BJ (cell line): ENCODE measurements around the gene PI4K2A. TPM values are rescaled to one million over a fixed set of nuclear protein-coding genes. Genes with fewer than 3 reads are reported as not detected.
A peak's percentile ranks its signal among the peaks of the same experiment; 100 is the strongest.
"Not testable (repeated sequence)": the region's sequence is repeated elsewhere in the genome, so short reads cannot be mapped to it uniquely, and the experiment has no call there.

ENCODE experiments used
- CTCF ChIA-PET: fragments of 350-600 bp; formaldehyde crosslinking; extraction: SDS; loops from one replicate; lab custom pipeline; 2021; ENCODE audit warnings: antibody characterized with exemption, inconsistent platforms; lab: Yijun Ruan, JAX
- POLR2A ChIA-PET: fragments of 300-600 bp; sonication (Branson Sonifier 250); formaldehyde crosslinking; extraction: SDS; loops from one replicate; lab custom pipeline; 2021; ENCODE audit warnings: antibody characterized with exemption; lab: Charles Lee
- DNase-seq: peaks from one replicate; pipeline ENCODE4 v3.0.0-alpha.2; 2011; ENCODE audit warnings: low read depth
- H3K27me3 ChIP-seq: 2 replicates; pipeline ENCODE4 v1.6.0; 2011; ENCODE audit warnings: low read length; ENCODE audit not compliant: control insufficient read depth, insufficient read depth
- H3K36me3 ChIP-seq: 2 replicates; pipeline ENCODE4 v1.5.1; 2011; ENCODE audit warnings: low read length; ENCODE audit not compliant: control insufficient read depth, insufficient read depth
- H3K4me3 ChIP-seq: 2 replicates; pipeline ENCODE4 v1.5.1; 2011; ENCODE audit warnings: low read depth, mild to moderate bottlenecking, control low read depth, low read length
- polyA plus RNA-seq: library from polyadenylated mRNA; depleted of rRNA; stranded (reverse); fragments of >200 nt; gene quantifications from 2 replicates; pipeline ENCODE4 v1.2.3, GENCODE V29; 2011
- TF ChIP-seq, protein P1 (sequence below): IDR thresholded peaks from 2 replicates; pipeline ENCODE4 v1.5.1; 2011; ENCODE audit warnings: low read depth, mild to moderate bottlenecking, control low read depth, inconsistent platforms, low read length, moderate library complexity; ENCODE audit not compliant: insufficient read depth

The PI4K2A gene
- polyA plus RNA-seq, 1 experiment: 34.6 TPM

DNA sequence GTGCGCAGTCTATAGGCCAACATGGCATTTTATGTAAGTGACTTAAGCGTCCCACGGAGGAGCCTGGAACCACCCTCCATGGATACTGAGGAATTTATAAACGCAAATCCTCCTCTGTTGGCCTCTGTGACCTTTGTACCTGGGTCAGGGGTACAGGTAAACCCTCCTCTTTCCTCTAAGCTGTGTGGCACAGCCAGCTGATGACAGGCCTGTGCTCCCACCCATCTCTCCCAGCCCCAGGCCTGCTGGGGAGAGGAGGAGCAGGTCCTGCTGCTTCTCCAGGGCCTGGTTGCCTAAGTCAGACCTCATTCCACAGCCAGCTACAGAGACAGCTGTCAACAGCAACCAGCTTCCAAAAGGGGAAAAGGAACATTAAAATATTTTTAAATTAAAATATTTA, 41.6 kb downstream of the PI4K2A start:
- ChIA-PET CTCF (interaction anchor here (0.6 to 2.8 kb wide), 6 partner anchors 20 to 351 kb away, joined by 3 to 17 read pairs (median 8); no protein-coding TSS in a partner anchor), POLR2A (no interaction called here)

DNA sequence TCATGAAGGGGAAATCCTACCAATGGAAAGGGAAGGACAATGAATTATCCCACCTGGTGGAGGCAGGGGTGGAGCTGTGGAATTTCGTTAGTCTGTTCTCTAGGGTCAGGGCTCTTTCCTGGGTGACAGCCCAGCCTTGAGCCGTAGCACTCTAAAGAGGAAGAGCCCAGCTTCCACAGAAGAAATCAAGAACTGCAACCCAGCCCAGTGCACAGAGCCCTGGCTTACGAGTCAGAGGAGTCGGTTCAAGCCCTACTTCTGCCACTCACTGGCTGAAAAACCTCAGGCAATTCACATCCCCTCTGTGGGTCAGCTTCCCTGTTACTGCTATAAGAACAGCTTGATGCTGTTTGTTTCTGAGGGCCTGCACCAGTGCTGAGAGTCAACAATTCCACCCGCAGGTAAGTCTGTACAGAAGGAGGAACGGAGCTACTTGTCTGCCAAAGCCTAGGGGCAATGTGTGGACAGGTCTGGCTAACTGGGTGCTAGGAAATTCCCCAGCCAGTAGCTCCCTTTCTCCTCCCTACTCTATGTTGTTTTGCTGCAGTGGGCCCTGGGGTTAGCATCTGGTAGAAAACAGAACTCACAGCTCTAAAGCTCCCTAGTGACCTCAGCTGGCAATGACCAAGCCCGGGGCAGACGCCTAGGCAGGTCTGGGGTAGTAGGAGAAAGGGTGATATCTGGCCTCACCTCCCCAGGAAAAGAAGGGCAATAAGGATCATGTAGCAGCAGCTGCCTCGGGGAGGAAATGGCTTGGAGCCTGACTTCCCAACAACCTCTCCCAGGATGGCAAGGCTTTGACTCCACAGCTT, 43.3 kb downstream of the PI4K2A start:
- Histone ChIP-seq H3K36me3 (peaks cover 4% of the 10 kb centered on the region), H3K27me3 (no peaks in the 10 kb centered on the region), H3K4me3 (peak overlapping the region; percentile 21)
- POLR2A ChIA-PET: interaction anchor here (1.0 kb wide), 1 partner anchor 26 kb away, joined by 3 read pairs; no protein-coding TSS in a partner anchor
- CTCF ChIA-PET: interaction anchor here (0.8 to 7.8 kb wide), 10 partner anchors 8 to 833 kb away, joined by 3 to 62 read pairs (median 6); no protein-coding TSS in a partner anchor
- TF ChIP-seq, protein P1, sequence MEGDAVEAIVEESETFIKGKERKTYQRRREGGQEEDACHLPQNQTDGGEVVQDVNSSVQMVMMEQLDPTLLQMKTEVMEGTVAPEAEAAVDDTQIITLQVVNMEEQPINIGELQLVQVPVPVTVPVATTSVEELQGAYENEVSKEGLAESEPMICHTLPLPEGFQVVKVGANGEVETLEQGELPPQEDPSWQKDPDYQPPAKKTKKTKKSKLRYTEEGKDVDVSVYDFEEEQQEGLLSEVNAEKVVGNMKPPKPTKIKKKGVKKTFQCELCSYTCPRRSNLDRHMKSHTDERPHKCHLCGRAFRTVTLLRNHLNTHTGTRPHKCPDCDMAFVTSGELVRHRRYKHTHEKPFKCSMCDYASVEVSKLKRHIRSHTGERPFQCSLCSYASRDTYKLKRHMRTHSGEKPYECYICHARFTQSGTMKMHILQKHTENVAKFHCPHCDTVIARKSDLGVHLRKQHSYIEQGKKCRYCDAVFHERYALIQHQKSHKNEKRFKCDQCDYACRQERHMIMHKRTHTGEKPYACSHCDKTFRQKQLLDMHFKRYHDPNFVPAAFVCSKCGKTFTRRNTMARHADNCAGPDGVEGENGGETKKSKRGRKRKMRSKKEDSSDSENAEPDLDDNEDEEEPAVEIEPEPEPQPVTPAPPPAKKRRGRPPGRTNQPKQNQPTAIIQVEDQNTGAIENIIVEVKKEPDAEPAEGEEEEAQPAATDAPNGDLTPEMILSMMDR: 0 out of 2 replicates have a peak, but pooled peaks have one; percentile 16
- no peak for DNase-seq

More for the DNA sequence above, 41.6 kb downstream of the PI4K2A start:
- no peak overlapping the region for H3K4me3 ChIP-seq
- H3K27me3 ChIP-seq: no peaks in the 10 kb centered on the region
- TF ChIP-seq, protein P1: no peak
- DNase-seq: no peak
- peaks cover 12% of the 10 kb centered on the region for H3K36me3 ChIP-seq

DNA sequence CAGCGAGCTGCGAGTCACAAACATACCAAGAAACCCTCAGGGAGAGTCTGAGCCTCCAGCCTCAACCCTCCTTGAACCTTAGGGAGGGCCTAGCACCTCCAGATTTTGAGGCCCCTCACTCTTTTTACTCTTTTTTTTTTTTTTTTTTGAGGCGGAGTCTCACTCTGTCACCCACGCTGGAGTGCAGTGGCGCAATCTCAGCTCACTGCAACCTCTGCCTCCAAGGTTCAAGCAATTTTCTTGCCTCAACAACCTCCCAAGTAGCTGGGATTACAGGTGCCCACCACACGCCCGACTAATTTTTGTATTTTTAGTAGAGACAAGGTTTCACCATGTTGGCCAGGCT, 43.9 kb downstream of the PI4K2A start:
- DNase-seq, H3K36me3 ChIP-seq, H3K27me3 ChIP-seq: not testable (repeated sequence)
- ChIA-PET POLR2A (interaction anchor here (0.6 to 1.0 kb wide), 3 partner anchors 25 to 563 kb away, joined by 3 to 9 read pairs (median 5); no protein-coding TSS in a partner anchor), CTCF (interaction anchor here (0.8 to 7.8 kb wide), 7 partner anchors 8 to 834 kb away, joined by 3 to 62 read pairs (median 4); no protein-coding TSS in a partner anchor)
- peak overlapping the region; percentile 76 for H3K4me3 ChIP-seq

DNA sequence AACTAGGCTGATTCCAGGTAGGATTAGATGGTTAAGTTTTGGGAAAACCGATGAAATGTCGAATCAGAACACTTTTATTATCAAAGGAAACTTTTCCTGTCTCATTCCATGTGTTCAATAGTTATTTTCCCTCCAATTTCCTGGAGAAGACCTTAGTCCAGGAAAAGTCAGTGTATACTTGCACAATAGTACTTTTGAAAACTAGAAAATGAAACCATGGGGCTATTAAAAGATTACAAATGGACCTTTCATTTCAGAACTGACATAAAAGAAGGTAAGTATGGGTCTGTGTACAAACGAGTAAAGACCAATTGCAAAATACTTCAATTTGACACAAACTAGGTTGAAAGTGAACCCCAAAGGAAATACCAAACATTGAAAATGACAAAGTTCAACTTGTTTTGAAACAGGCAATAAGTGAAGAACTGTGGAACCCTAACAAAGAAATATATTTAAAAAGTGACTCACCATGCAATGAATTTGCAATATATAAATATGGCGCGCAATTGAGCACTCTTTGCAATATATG, 44.5 kb downstream of the PI4K2A start:
- ChIA-PET CTCF (interaction anchor here (2.3 to 7.8 kb wide), 2 partner anchors 9 to 12 kb away, joined by 8 to 62 read pairs; no protein-coding TSS in a partner anchor), POLR2A (interaction anchor here (0.6 kb wide), 2 partner anchors 43 to 562 kb away, joined by 5 to 9 read pairs; no protein-coding TSS in a partner anchor)
- H3K36me3 ChIP-seq: no peaks in the 10 kb centered on the region

DNA sequence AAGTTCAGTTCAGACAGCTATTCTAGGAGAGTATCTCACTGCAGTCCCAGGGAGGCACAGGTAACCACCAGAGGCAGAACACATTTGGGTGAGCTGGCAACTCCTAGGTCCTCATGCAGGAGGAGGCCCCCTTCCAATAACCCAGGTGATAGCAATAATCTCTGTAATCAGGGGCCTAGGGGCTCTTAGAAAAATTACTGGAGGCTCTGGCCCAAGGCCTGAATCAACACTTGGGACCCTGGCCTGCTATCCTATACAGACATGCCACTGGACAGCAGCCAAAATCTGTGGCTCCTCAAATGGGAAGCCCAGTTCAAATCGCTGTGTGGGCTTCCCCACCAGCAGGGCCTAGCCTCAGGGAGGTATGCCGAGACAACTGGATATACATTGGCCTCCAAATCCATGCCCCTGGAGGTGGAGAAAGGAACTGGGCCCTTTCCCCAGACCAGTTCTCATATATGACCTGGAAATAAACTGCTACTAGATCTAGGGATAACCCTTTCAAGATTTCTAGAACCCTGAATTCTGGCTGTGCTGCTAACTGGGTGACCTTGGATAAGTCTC, 45.0 kb downstream of the PI4K2A start:
- no peaks in the 10 kb centered on the region for H3K27me3 ChIP-seq
- POLR2A ChIA-PET: no interaction called here
- TF ChIP-seq, protein P1: peak; percentile 54
- peak overlapping the region; percentile 76 for H3K4me3 ChIP-seq
- no peak for DNase-seq
- CTCF ChIA-PET: interaction anchor here (1.0 to 7.8 kb wide), 3 partner anchors 9 to 29 kb away, joined by 3 to 62 read pairs (median 17); no protein-coding TSS in a partner anchor
- no peaks in the 10 kb centered on the region for H3K36me3 ChIP-seq

More for the DNA sequence above, 44.5 kb downstream of the PI4K2A start:
- Histone ChIP-seq H3K4me3 (peak overlapping the region; percentile 76), H3K27me3 (no peaks in the 10 kb centered on the region)
- no peak for DNase-seq
- TF ChIP-seq, protein P1: no peak
